ENCODE results near the gene KRTAP4-4. TPM values are rescaled to one million over a fixed set of nuclear protein-coding genes. Genes with fewer than 3 reads are reported as not detected.

KRTAP4-4 gene
- total RNA-seq, 1 donor from 2014 or later, result not detected

- no peak for DNase-seq
Observed at GRCh38 chr17:41111151-41111885, 49.2 kb downstream of the KRTAP4-4 start.

Small RNA genes within 50 kb of the gene (small RNA-seq; reads per million reads assigned to genes)
- gene KRTAP4-17P, result not detected

Other genes starting within 250 kb of the KRTAP4-4 start
- 0.16 TPM for gene KRT23, start 223.1 kb downstream of the KRTAP4-4 start, total RNA-seq
- gene KRT39, start 193.8 kb downstream of the KRTAP4-4 start, total RNA-seq, result not detected
- gene KRT40, start 176.4 kb downstream of the KRTAP4-4 start, total RNA-seq, result not detected
- not detected for gene KRTAP3-3, start 166.6 kb downstream of the KRTAP4-4 start, total RNA-seq
- not detected for gene KRTAP3-2, start 160.8 kb downstream of the KRTAP4-4 start, total RNA-seq
- not detected for gene KRTAP3-1, start 151.6 kb downstream of the KRTAP4-4 start, total RNA-seq
- not detected for gene KRTAP1-5, start 133.5 kb downstream of the KRTAP4-4 start, total RNA-seq
- gene KRTAP1-4, start 130.6 kb downstream of the KRTAP4-4 start, total RNA-seq, result not detected
- not detected for gene KRTAP1-3, start 125.9 kb downstream of the KRTAP4-4 start, total RNA-seq
- gene KRTAP1-1, start 119.3 kb downstream of the KRTAP4-4 start, total RNA-seq, result not detected
- gene KRTAP2-1, start 113.4 kb downstream of the KRTAP4-4 start, total RNA-seq, result not detected
- not detected for gene KRTAP2-2, start 105.5 kb downstream of the KRTAP4-4 start, total RNA-seq
- not detected for gene KRTAP2-3, start 100.6 kb downstream of the KRTAP4-4 start, total RNA-seq
- not detected for gene KRTAP2-4, start 94.9 kb downstream of the KRTAP4-4 start, total RNA-seq
- gene KRTAP4-7, start 76.6 kb downstream of the KRTAP4-4 start, total RNA-seq, result not detected
- not detected for gene KRTAP4-8, start 62.6 kb downstream of the KRTAP4-4 start, total RNA-seq
- not detected for gene KRTAP4-16, start 58.5 kb downstream of the KRTAP4-4 start, total RNA-seq
- gene KRTAP4-9, start 55.4 kb downstream of the KRTAP4-4 start, total RNA-seq, result not detected
- not detected for gene KRTAP4-11, start 42.4 kb downstream of the KRTAP4-4 start, total RNA-seq
- gene KRTAP4-12, start 36.6 kb downstream of the KRTAP4-4 start, total RNA-seq, result not detected
- gene KRTAP4-6, start 20.2 kb downstream of the KRTAP4-4 start, total RNA-seq, result not detected
- not detected for gene KRTAP4-5, start 10.9 kb downstream of the KRTAP4-4 start, total RNA-seq
- not detected for gene KRTAP4-3, start 7.5 kb upstream of the KRTAP4-4 start, total RNA-seq
- not detected for gene KRTAP4-2, start 17.5 kb upstream of the KRTAP4-4 start, total RNA-seq
- gene KRTAP4-1, start 24.2 kb upstream of the KRTAP4-4 start, total RNA-seq, result not detected
- gene KRTAP9-1, start 29.1 kb upstream of the KRTAP4-4 start, total RNA-seq, result not detected
- not detected for gene KRTAP9-2, start 65.9 kb upstream of the KRTAP4-4 start, total RNA-seq
- not detected for gene KRTAP9-3, start 71.7 kb upstream of the KRTAP4-4 start, total RNA-seq
- not detected for gene KRTAP9-8, start 77.3 kb upstream of the KRTAP4-4 start, total RNA-seq
- not detected for gene KRTAP9-4, start 88.9 kb upstream of the KRTAP4-4 start, total RNA-seq
- not detected for gene KRTAP9-9, start 94.6 kb upstream of the KRTAP4-4 start, total RNA-seq
- not detected for gene KRTAP9-6, start 104.6 kb upstream of the KRTAP4-4 start, total RNA-seq
- not detected for gene KRTAP9-7, start 115.0 kb upstream of the KRTAP4-4 start, total RNA-seq
- not detected for gene KRTAP29-1, start 142.1 kb upstream of the KRTAP4-4 start, total RNA-seq
- not detected for gene KRTAP16-1, start 148.6 kb upstream of the KRTAP4-4 start, total RNA-seq
- gene KRTAP17-1, start 155.0 kb upstream of the KRTAP4-4 start, total RNA-seq, result not detected
- gene KRT33A, start 190.1 kb upstream of the KRTAP4-4 start, total RNA-seq, result not detected
- not detected for gene KRT33B, start 209.1 kb upstream of the KRTAP4-4 start, total RNA-seq
- gene KRT34, start 221.6 kb upstream of the KRTAP4-4 start, total RNA-seq, result 0.31 TPM
- gene KRT31, start 236.9 kb upstream of the KRTAP4-4 start, total RNA-seq, result 0.47 TPM

Measured in occipital lobe (tissue), 3 donors.